Dermis blood vessel endothelial cell (primary cell): Measurements from ENCODE around the gene CDC14C. TPM values are rescaled to one million over a fixed set of nuclear protein-coding genes. Genes with fewer than 3 reads are reported as not detected.

Experiments used
- DNase-seq: peaks from one replicate; pipeline ENCODE4 v3.0.0; 2010
- total RNA-seq: library from RNA; depleted of rRNA; stranded (reverse); fragments of >200 nt; gene quantifications from 2 replicates; pipeline ENCODE4 v1.2.3, GENCODE V29; 2014

Gene CDC14C
- total RNA-seq, 1 donor from 2014 or later = not detected

DNA sequence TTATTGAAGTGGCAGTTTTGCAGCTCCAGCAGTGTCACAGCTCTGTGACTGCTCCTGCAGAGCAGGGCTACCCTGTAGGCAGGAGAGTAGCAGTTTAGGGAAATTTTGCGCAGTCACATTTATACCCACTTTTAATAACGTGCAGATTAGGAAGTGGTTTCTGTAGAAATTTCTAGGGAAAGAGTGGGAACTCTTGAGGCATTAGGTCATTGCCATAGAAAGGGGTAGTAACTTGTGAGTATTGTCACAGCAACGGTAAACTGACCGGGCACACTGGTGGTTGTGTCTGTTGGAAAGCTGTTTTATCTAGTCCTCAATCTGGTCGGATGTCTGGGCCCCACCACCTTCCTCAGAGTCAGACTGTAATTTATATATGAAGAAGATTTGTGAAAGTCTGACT is 51.9 kb downstream of the CDC14C start:
- no peak for DNase-seq

DNA sequence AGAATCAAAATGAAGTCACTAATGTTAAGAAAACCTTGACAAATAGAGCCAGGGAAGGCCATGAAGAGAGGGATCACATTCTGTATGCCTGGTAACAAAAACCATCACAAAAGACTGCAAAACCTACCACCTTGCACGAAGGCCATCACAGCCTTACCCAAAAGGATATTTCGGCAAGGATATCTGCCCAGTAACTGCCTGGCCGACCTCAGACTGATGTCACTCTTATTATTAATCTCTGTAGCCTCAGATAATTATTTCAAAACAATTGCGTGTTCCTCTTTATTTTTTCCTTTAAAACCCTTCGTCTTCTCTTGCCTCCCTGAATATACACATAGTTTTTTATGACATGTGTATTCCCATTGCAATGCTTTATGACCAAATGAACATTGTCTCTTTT is 52.5 kb downstream of the CDC14C start:
- DNase-seq = no peak
